H1 (cell line): ENCODE results near the gene OR2A12. TPM values are rescaled to one million over a fixed set of nuclear protein-coding genes. Genes with fewer than 3 reads are reported as not detected.

Source experiments
- CBX5 ChIP-seq: fragments of 300-800, 300-1000 bp; sonication (generic); IDR thresholded peaks from 2 replicates; pipeline ENCODE4 v1.7.1; 2016; ENCODE audit warnings: antibody characterized with exemption, low read length, low read depth
- CREB1 ChIP-seq: IDR thresholded peaks from 2 replicates; pipeline ENCODE4 v1.6.1; 2012; ENCODE audit warnings: inconsistent platforms
- EGR1 ChIP-seq: IDR thresholded peaks from 2 replicates; pipeline ENCODE4 v1.6.1; 2011; ENCODE audit warnings: low read depth, low read length, borderline replicate concordance
- HDAC2 ChIP-seq, 2 experiments: fragments of 300-600 bp in 1 of 2; sonication (generic) in 1 of 2; IDR thresholded peaks; 2 replicates each; pipeline ENCODE4 v1.6.1; 2011 to 2012; ENCODE audit warnings: low read depth in 2 of 2, low read length in 2 of 2, mild to moderate bottlenecking in 2 of 2, moderate library complexity in 2 of 2, borderline replicate concordance in 1 of 2, inconsistent platforms in 1 of 2
- RAD21 ChIP-seq, 2 experiments: IDR thresholded peaks in 1 of 2; conservative IDR thresholded peaks in 1 of 2; 2 replicates each; pipeline ENCODE4 v1.6.1; 2011; ENCODE audit warnings: low read depth in 2 of 2, low read length in 2 of 2, improper control_type of control experiment in 1 of 2, inconsistent platforms in 1 of 2, mild to moderate bottlenecking in 1 of 2, moderate library complexity in 1 of 2
- SIN3A ChIP-seq, 2 experiments: IDR thresholded peaks in 1 of 2; conservative IDR thresholded peaks in 1 of 2; 2 replicates each; pipeline ENCODE4 v1.6.1; 2011 to 2012; ENCODE audit warnings: low read length in 2 of 2, improper control_type of control experiment in 1 of 2, low read depth in 1 of 2, mild to moderate bottlenecking in 1 of 2
- TBP ChIP-seq: IDR thresholded peaks from 2 replicates; pipeline ENCODE4 v1.6.1; 2011; ENCODE audit warnings: low read depth, low read length, improper control_type of control experiment
- TCF12 ChIP-seq: IDR thresholded peaks from 2 replicates; pipeline ENCODE4 v1.6.1; 2011; ENCODE audit warnings: low read depth, mild to moderate bottlenecking, low read length
- polyA plus RNA-seq, 7 experiments: library from polyadenylated mRNA; depleted of rRNA in 3 of 7; stranded (reverse) in 5 of 7; unstranded in 2 of 7; fragments of >200 nt in 5 of 7; fragments of 200-250 nt in 2 of 7; gene quantifications; 1 replicate in 5 of 7; 2 replicates in 1 of 7; 4 replicates in 1 of 7; pipeline versions ENCODE4 v1.2.1 to v1.2.3, GENCODE V29; 2011 to 2013; ENCODE audit warnings: missing spikeins in 2 of 7, mixed read lengths in 2 of 7
- total RNA-seq: library from RNA; stranded (reverse); fragmentation: NEBNext Ultra II Directional; extraction: Animal tissue kit (Norgen Biotek cat#: 25700); gene quantifications from 2 replicates; pipeline ENCODE4 v1.2.1, GENCODE V29; 2021
- TF ChIP-seq, protein P1 (sequence below), 3 experiments: IDR thresholded peaks; 1 replicate in 2 of 3; 2 replicates in 1 of 3; pipeline versions ENCODE4 v1.5.1 to v1.6.1; 2011; ENCODE audit warnings: low read length in 3 of 3, mild to moderate bottlenecking in 3 of 3, inconsistent platforms in 2 of 3, low read depth in 1 of 3, moderate library complexity in 1 of 3; ENCODE audit not compliant: insufficient read depth in 1 of 3; ENCODE audit errors: control extremely low read depth in 1 of 3
- TF ChIP-seq, protein P2 (sequence below): IDR thresholded peaks from 2 replicates; pipeline ENCODE4 v1.6.1; 2011; ENCODE audit warnings: low read length, improper control_type of control experiment

OR2A12 gene
- total and polyA plus RNA-seq, 2 of the 8 experiments (the other 6 are each of a cell fraction or from before 2014, with no cell fraction given), result not detected

DNA sequence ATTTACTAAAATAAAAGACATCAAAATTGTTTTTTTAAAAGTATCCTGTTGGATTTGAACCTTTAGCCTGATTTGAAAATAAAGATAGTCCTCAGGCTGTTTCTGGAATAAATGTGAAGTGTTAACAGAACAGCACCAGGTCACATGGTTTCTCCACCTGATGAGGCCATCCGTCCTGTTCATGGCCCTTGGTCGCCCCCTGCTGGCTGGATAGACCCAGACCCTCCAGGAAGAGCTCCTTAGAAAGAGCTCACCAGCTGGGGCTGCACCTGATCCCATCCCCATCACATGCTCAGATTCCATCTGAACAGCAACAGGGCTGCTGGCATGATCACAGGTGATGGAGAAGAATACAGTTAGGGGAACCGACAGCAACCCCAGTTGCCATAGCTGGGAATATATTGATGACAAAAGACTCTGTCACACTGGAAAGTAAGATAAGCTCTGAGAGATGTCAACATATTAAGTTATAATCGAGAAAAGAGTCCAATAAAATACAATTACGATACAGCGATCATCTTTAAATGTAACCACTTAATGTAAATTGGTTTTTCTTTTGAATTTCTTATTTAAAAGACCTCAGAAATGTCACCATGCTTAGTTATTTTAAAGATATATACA is 41.7 kb downstream of the OR2A12 start (continued):
- TF ChIP-seq RAD21 (IDR thresholded peaks at IDR 0.05 in 1 of 2, conservative IDR thresholded peaks at IDR 0.05 in 1 of 2; ENCODE audit: low read depth in 2 of 2, low read length in 2 of 2) (peak; percentile 91 to 95), CBX5 (no peak), TBP (no peak), TCF12 (0 out of 2 replicates have a peak, but pooled peaks have one; percentile 31), EGR1 (no peak), SIN3A (conservative IDR thresholded peaks at IDR 0.05 in 1 of 2, IDR thresholded peaks at IDR 0.05 in 1 of 2; ENCODE audit: low read depth in 1 of 2, low read length in 2 of 2) (0 out of 4 replicates have a peak, but pooled peaks of 1 of the 2 experiments have one; percentile 36), CREB1 (no peak), HDAC2 (IDR thresholded peaks at IDR 0.05; ENCODE audit: borderline replicate concordance in 1 of 2, low read depth in 2 of 2, low read length in 2 of 2) (no peak)
- TF ChIP-seq, protein P1, sequence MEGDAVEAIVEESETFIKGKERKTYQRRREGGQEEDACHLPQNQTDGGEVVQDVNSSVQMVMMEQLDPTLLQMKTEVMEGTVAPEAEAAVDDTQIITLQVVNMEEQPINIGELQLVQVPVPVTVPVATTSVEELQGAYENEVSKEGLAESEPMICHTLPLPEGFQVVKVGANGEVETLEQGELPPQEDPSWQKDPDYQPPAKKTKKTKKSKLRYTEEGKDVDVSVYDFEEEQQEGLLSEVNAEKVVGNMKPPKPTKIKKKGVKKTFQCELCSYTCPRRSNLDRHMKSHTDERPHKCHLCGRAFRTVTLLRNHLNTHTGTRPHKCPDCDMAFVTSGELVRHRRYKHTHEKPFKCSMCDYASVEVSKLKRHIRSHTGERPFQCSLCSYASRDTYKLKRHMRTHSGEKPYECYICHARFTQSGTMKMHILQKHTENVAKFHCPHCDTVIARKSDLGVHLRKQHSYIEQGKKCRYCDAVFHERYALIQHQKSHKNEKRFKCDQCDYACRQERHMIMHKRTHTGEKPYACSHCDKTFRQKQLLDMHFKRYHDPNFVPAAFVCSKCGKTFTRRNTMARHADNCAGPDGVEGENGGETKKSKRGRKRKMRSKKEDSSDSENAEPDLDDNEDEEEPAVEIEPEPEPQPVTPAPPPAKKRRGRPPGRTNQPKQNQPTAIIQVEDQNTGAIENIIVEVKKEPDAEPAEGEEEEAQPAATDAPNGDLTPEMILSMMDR (IDR thresholded peaks at IDR 0.05; ENCODE audit: control extremely low read depth in 1 of 3, insufficient read depth in 1 of 3, low read depth in 1 of 3, low read length in 3 of 3), result peak; percentile 83 to 94 (median 93)
- TF ChIP-seq, protein P2, sequence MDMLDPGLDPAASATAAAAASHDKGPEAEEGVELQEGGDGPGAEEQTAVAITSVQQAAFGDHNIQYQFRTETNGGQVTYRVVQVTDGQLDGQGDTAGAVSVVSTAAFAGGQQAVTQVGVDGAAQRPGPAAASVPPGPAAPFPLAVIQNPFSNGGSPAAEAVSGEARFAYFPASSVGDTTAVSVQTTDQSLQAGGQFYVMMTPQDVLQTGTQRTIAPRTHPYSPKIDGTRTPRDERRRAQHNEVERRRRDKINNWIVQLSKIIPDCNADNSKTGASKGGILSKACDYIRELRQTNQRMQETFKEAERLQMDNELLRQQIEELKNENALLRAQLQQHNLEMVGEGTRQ, result peak; percentile 93
